Activated CD8-positive, alpha-beta T cell treated with anti-CD3 and anti-CD28 coated beads for 36 hours (primary cell): Measurements from ENCODE around the gene RRP15. TPM values are rescaled to one million over a fixed set of nuclear protein-coding genes. Genes with fewer than 3 reads are reported as not detected.

Experiments
- ATAC-seq: fragments of 200-7000 bp; cut with Tn5 transposase; one replicate; pipeline ENCODE4 v1.10.0; 2021; ENCODE audit warnings: mild to moderate bottlenecking, moderate library complexity
- CTCF ChIA-PET: fragments of 350-600 bp; sonication (Branson Sonifier 250); formaldehyde crosslinking; loops from one replicate; lab custom pipeline; 2021; ENCODE audit warnings: antibody characterized with exemption; lab: Charles Lee
- POLR2A ChIA-PET: fragments of 350-600 bp; sonication (Branson Sonifier 250); formaldehyde crosslinking; loops from one replicate; lab custom pipeline; 2021; ENCODE audit warnings: antibody characterized with exemption; lab: Charles Lee
- DNase-seq: peaks from one replicate; pipeline ENCODE4 v3.0.0-alpha.2; 2020
- H3K27ac Mint-ChIP-seq: one replicate; pipeline ENCODE4 v1.8.0; 2021; ENCODE audit warnings: mild to moderate bottlenecking, mixed read lengths
- H3K27me3 Mint-ChIP-seq: one replicate; pipeline ENCODE4 v1.8.0; 2021; ENCODE audit warnings: mixed read lengths
- H3K36me3 Mint-ChIP-seq: one replicate; pipeline ENCODE4 v1.8.0; 2021; ENCODE audit warnings: low read depth, mixed read lengths
- H3K4me1 Mint-ChIP-seq: one replicate; pipeline ENCODE4 v1.8.0; 2021; ENCODE audit warnings: low read depth, mixed read lengths
- H3K4me3 Mint-ChIP-seq: one replicate; pipeline ENCODE4 v1.8.0; 2021; ENCODE audit warnings: mild to moderate bottlenecking, moderate library complexity, mixed read lengths
- H3K9me3 Mint-ChIP-seq: one replicate; pipeline ENCODE4 v1.8.0; 2021; ENCODE audit warnings: mixed read lengths
- intact Hi-C: fragments of 100-400 bp; cut with micrococcal nuclease; formaldehyde crosslinking; loops from one replicate; pipeline ENCODE4 v1.10.0; 2022
- total RNA-seq, 2 experiments: library from RNA; stranded (reverse); gene quantifications; one replicate each; pipeline ENCODE4 v1.2.3, GENCODE V29; 2021
- TF ChIP-seq, protein P1 (sequence below): fragments of 200-600 bp; IDR thresholded peaks from one replicate; pipeline ENCODE4 v1.8.0; 2022; ENCODE audit warnings: antibody characterized with exemption, mild to moderate bottlenecking

Gene RRP15, protein sequence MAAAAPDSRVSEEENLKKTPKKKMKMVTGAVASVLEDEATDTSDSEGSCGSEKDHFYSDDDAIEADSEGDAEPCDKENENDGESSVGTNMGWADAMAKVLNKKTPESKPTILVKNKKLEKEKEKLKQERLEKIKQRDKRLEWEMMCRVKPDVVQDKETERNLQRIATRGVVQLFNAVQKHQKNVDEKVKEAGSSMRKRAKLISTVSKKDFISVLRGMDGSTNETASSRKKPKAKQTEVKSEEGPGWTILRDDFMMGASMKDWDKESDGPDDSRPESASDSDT
- 10 to 100 TPM; 20.9 to 24.3 TPM for total RNA-seq

GRCh38 chr1:218284917-218285635 is at the start of gene RRP15:
RRP15 (plus strand) TSS chr1:218285293; CDS start chr1:218285317, 24 bp downstream.
- Mint-ChIP-seq H3K4me1 (peaks cover 29% of the 10 kb centered on the region), H3K4me3 (peak within 1 kb of the TSS; percentile 95), H3K27me3 (peaks cover 6% of the 10 kb centered on the region), H3K9me3 (peaks cover 1% of the 10 kb centered on the region), H3K36me3 (peaks cover 7% of the 10 kb centered on the region), H3K27ac (peak within 1 kb of the TSS; percentile 94)
- DNase-seq (peak; percentile 93), ATAC-seq (peak; percentile 98)
- CTCF ChIA-PET, result interaction anchor here (1.0 to 2.0 kb wide), 6 partner anchors 10 to 45 kb away, joined by 3 to 5 read pairs (median 4); no protein-coding TSS in a partner anchor
- intact Hi-C loops, result loop anchor here (10.0 kb wide), 1 partner anchor 650 kb away; the partner anchor contains the start of genes GPATCH2 and SPATA17
- POLR2A ChIA-PET, result interaction anchor here (0.7 to 1.9 kb wide), 4 partner anchors 10 to 84 kb away, joined by 3 to 5 read pairs (median 4); no protein-coding TSS in a partner anchor
- TF ChIP-seq, protein P1, sequence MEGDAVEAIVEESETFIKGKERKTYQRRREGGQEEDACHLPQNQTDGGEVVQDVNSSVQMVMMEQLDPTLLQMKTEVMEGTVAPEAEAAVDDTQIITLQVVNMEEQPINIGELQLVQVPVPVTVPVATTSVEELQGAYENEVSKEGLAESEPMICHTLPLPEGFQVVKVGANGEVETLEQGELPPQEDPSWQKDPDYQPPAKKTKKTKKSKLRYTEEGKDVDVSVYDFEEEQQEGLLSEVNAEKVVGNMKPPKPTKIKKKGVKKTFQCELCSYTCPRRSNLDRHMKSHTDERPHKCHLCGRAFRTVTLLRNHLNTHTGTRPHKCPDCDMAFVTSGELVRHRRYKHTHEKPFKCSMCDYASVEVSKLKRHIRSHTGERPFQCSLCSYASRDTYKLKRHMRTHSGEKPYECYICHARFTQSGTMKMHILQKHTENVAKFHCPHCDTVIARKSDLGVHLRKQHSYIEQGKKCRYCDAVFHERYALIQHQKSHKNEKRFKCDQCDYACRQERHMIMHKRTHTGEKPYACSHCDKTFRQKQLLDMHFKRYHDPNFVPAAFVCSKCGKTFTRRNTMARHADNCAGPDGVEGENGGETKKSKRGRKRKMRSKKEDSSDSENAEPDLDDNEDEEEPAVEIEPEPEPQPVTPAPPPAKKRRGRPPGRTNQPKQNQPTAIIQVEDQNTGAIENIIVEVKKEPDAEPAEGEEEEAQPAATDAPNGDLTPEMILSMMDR, result no peak

GRCh38 chr1:218242171-218242570 is 42.9 kb upstream of the RRP15 start:
- ChIA-PET POLR2A (no interaction called here), CTCF (interaction anchor here (0.9 kb wide), 1 partner anchor 10 kb away, joined by 3 read pairs; no protein-coding TSS in a partner anchor)
- DNase-seq (no peak), ATAC-seq (no peak)
- Mint-ChIP-seq H3K4me1 (no peaks in the 10 kb centered on the region), H3K9me3 (no peaks in the 10 kb centered on the region), H3K27me3 (peaks cover 20% of the 10 kb centered on the region), H3K36me3 (no peaks in the 10 kb centered on the region), H3K4me3 (no peak overlapping the region), H3K27ac (no peak overlapping the region)
- intact Hi-C loops, result no loop called here
- TF ChIP-seq, protein P1, result no peak

DNA sequence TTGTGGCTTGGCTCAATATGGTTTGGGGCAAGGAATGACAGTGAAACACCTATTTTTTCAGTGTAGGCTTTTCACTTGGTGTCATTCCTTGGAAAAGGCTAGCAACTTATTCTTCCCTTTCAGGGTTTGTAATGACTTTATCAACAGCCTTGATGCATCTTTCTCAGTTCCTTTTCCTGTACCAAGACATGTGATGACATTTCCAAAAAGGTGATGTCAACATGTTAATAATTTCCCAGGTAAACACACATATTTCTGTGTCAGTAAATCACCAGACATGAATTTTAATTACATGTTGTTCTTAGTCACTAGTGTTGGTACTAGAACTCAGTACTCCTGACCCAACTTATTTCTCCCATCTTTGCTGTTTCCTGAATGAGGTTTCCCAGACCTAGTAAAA is 37.8 kb upstream of the RRP15 start:
- H3K9me3 Mint-ChIP-seq, result no peaks in the 10 kb centered on the region
- H3K36me3 Mint-ChIP-seq, result no peaks in the 10 kb centered on the region
- intact Hi-C loops, result no loop called here
- H3K4me1 Mint-ChIP-seq, result no peaks in the 10 kb centered on the region
- TF ChIP-seq, protein P1, result no peak
- no peak overlapping the region for H3K27ac Mint-ChIP-seq
- H3K27me3 Mint-ChIP-seq, result peaks cover 26% of the 10 kb centered on the region
- H3K4me3 Mint-ChIP-seq, result no peak overlapping the region
- ChIA-PET POLR2A (no interaction called here), CTCF (no interaction called here)
- DNase-seq (no peak), ATAC-seq (no peak)

DNA sequence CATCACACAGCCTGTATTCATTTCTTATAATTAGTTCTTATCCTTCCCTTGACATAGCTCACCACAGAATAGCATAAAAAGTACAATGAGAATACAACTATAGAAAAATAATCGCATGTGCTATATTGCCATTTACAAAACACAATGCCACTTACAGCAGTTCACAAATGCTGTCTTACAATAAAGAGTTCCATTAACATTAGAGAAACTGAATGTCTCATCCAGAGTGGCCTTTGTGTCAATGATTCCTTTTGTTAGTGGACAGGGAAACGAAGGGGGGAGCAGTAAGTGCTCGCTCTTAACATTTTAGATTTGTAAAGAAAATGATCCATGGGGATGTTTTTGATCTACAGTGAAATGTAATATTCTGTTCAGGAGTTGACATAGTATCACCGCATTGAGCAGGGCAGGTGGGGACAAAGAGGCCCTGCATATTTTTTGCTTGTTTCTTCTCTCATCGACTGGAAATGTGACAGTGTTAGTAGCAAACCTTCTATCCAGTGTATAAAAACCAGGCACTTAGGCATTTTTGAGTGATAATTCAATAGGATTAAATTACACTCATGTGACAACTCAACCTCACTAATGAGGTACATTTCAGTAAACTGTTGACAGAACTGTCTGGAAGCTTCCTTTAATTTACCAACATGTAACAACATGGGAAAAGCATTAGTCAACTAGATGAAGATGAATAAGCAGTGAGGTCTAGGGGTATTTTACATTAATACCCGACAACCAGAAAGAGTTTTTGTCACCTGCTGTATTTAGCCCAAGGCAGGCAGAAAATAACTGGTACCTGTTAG is 35.6 kb upstream of the RRP15 start:
- no peaks in the 10 kb centered on the region for H3K4me1 Mint-ChIP-seq
- no peaks in the 10 kb centered on the region for H3K9me3 Mint-ChIP-seq
- TF ChIP-seq, protein P1, result no peak

More for the DNA sequence above, 35.6 kb upstream of the RRP15 start:
- peaks cover 19% of the 10 kb centered on the region for H3K27me3 Mint-ChIP-seq
- H3K4me3 Mint-ChIP-seq, result no peak overlapping the region
- no peak for ATAC-seq
- ChIA-PET POLR2A (no interaction called here), CTCF (no interaction called here)
- H3K27ac Mint-ChIP-seq, result no peak overlapping the region
- intact Hi-C loops, result no loop called here
- DNase-seq, result no peak
- no peaks in the 10 kb centered on the region for H3K36me3 Mint-ChIP-seq
